ENCODE data around the gene NFX1. TPM values are rescaled to one million over a fixed set of nuclear protein-coding genes. Genes with fewer than 3 reads are reported as not detected.

NFX1 gene
- total and polyA plus RNA-seq, 9 of the 15 experiments (the other 6 are each of a cell fraction or from before 2014, with no cell fraction given), result 8.8 to 38.9 (median 26.8) TPM

DNA sequence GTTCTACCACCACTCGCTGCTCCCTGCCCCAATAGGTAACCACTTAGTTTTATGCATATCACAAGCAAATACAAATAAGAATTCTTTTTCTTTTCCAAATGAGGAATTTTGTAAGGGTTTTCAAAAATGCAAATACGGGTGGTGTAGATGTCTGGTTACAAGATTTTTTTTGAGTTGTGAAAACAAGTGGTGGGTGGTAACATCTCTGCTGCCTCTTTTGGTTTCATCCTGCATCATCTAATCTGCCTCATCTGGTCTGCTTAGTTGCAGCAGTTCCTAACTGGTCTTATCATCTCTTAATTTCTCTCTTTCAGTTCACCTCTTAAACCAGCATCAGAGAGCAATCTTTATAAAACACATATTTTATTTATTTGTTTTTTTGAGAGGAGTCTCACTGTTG, 5.3 kb downstream of the NFX1 start (continued):
- TF ChIP-seq, protein P1, sequence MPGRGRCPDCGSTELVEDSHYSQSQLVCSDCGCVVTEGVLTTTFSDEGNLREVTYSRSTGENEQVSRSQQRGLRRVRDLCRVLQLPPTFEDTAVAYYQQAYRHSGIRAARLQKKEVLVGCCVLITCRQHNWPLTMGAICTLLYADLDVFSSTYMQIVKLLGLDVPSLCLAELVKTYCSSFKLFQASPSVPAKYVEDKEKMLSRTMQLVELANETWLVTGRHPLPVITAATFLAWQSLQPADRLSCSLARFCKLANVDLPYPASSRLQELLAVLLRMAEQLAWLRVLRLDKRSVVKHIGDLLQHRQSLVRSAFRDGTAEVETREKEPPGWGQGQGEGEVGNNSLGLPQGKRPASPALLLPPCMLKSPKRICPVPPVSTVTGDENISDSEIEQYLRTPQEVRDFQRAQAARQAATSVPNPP (IDR thresholded peaks at IDR 0.05; ENCODE audit: borderline replicate concordance, insufficient read depth, insufficient read length), result no peak

DNA sequence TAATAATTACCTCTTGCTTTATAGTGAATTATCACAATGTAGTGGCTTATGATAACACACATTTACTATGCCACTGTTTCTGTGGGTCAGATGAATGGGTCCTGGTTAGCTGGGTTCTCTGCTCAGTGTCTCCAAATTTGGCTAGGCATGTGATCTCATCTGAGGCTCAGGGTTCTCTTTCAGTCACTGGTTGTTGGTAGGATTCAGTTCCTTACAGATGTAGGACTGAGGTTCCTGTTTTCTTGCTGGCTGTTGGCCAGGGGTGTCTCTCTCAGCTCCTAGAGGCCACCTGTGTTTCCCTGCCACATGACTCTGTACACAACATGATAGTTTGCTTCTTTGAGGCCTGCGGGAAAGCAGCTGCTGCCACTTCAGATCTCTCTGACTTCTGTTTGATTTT, 7.1 kb downstream of the NFX1 start:
- Histone ChIP-seq H3K9me1 (ENCODE audit: control insufficient read depth, insufficient read depth, low read length) (no peaks in the 10 kb centered on the region), H3K27me3 (ENCODE audit: control insufficient read depth in 2 of 2, insufficient read depth in 2 of 2, low read length in 2 of 2) (no peaks in the 10 kb centered on the region), H3K4me3 (no peak overlapping the region), H2AFZ (ENCODE audit: low read depth, low read length) (no peak overlapping the region), H3K9me3 (replicated peaks; ENCODE audit: control insufficient read depth, insufficient read depth, low read depth, low read length) (no peaks in the 10 kb centered on the region), H3K9ac (ENCODE audit: insufficient read depth in 1 of 2, low read depth in 2 of 2, low read length in 2 of 2) (peak overlapping the region in 1 of 2 experiments; percentile 68; a peak in 1 of 4 replicates), H3K4me1 (replicated peaks in 1 of 2; ENCODE audit: control insufficient read depth in 2 of 2, insufficient read depth in 2 of 2, low read length in 2 of 2) (peaks cover 4 to 12% of the 10 kb centered on the region in 2 experiments; a peak in 3 of 5 replicates), H3K79me2 (ENCODE audit: control insufficient read depth, insufficient read depth, low read length) (peaks cover 87% of the 10 kb centered on the region), H3K27ac (ENCODE audit: extremely low read depth, low read depth, low read length) (no peak overlapping the region), H3K4me2 (ENCODE audit: insufficient read depth, low read length) (peak overlapping the region; percentile 14), H3K36me3 (ENCODE audit: control insufficient read depth, insufficient read depth, low read length) (peaks cover 95% of the 10 kb centered on the region), H4K20me1 (replicated peaks; ENCODE audit: control insufficient read depth, insufficient read depth, low read length) (0 out of 2 replicates have a peak, but pooled peaks cover 18% of the 10 kb centered on the region)
- in situ Hi-C loops (cut with MboI) (no loop called here), intact Hi-C loops (cut with micrococcal nuclease) (no loop called here)
- FAIRE-seq, result peak; percentile 6
- POLR2A ChIA-PET, result interaction anchor here (1.7 kb wide), 1 partner anchor 21 kb away, joined by 5 read pairs; no protein-coding TSS in a partner anchor
- 14% methylated on average over 1 of the region's 1 CpG for whole genome bisulfite sequencing (ENCODE audit: insufficient coverage, low coverage, missing lambda C conversion rate)
- CTCF ChIA-PET (ENCODE audit: low intra/inter-chr PET ratio), result no interaction called here
- peak in 2 of 4 experiments; percentile 11 to 60 for DNase-seq (ENCODE audit: extremely low read depth in 1 of 4, low spot score in 3 of 4)
- BruUV-seq (replicated peaks), result no TSS peak
- ATAC-seq, result peak; percentile 82
- TF ChIP-seq TARDBP (IDR thresholded peaks at IDR 0.05) (no peak), CSDE1 (IDR thresholded peaks at IDR 0.05) (no peak), SRF (CRISPR knock-in tag; IDR thresholded peaks at IDR 0.05) (peak in 1 of 2 experiments; percentile 62; a peak in 1 of 4 replicates), SETDB1 (IDR thresholded peaks at IDR 0.05; ENCODE audit: low read length) (no peak), SAFB2 (IDR thresholded peaks at IDR 0.05; ENCODE audit: borderline replicate concordance, low read depth, low read length, severe bottlenecking) (no peak), ZFX (CRISPR knock-in tag; IDR thresholded peaks at IDR 0.05) (no peak), CXXC5 (CRISPR knock-in tag; IDR thresholded peaks at IDR 0.05) (no peak), ZNF75A (CRISPR knock-in tag; IDR thresholded peaks at IDR 0.05) (no peak), FOS (IDR thresholded peaks at IDR 0.05; ENCODE audit: extremely low read depth, insufficient read length) (no peak), TCFL5 (CRISPR knock-in tag; conservative IDR thresholded peaks at IDR 0.05) (no peak), KAT2B (IDR thresholded peaks at IDR 0.05; ENCODE audit: low read depth, low read length) (no peak), CCNT2 (IDR thresholded peaks at IDR 0.05; ENCODE audit: borderline replicate concordance, extremely low read depth, insufficient read length, low read depth, low read length) (no peak), POLR2H (tag; IDR thresholded peaks at IDR 0.05; ENCODE audit: low read depth) (no peak), L3MBTL2 (IDR thresholded peaks at IDR 0.05) (peak; percentile 56; the same call in 1 of the 2 replicates), FOXJ2 (tag; IDR thresholded peaks at IDR 0.05) (peak; percentile 59; the same call in 1 of the 2 replicates), BACH1 (tag; IDR thresholded peaks at IDR 0.05) (no peak)
- TF ChIP-seq, protein P2, sequence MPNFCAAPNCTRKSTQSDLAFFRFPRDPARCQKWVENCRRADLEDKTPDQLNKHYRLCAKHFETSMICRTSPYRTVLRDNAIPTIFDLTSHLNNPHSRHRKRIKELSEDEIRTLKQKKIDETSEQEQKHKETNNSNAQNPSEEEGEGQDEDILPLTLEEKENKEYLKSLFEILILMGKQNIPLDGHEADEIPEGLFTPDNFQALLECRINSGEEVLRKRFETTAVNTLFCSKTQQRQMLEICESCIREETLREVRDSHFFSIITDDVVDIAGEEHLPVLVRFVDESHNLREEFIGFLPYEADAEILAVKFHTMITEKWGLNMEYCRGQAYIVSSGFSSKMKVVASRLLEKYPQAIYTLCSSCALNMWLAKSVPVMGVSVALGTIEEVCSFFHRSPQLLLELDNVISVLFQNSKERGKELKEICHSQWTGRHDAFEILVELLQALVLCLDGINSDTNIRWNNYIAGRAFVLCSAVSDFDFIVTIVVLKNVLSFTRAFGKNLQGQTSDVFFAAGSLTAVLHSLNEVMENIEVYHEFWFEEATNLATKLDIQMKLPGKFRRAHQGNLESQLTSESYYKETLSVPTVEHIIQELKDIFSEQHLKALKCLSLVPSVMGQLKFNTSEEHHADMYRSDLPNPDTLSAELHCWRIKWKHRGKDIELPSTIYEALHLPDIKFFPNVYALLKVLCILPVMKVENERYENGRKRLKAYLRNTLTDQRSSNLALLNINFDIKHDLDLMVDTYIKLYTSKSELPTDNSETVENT (CRISPR knock-in tag; IDR thresholded peaks at IDR 0.05), result no peak
- TF ChIP-seq, protein P3, sequence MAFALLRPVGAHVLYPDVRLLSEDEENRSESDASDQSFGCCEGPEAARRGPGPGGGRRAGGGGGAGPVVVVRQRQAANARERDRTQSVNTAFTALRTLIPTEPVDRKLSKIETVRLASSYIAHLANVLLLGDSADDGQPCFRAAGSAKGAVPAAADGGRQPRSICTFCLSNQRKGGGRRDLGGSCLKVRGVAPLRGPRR (CRISPR knock-in tag; IDR thresholded peaks at IDR 0.05), result no peak

Measured in K562 (cell line).